NCI-H2029 (cell line): Measurements from ENCODE around the gene MRPS12.

Experiments
- DNase-seq: peaks from one replicate; lab custom pipeline; 2025; lab: John Stamatoyannopoulos, UW

The MRPS12 gene

GRCh38 chr19:38975214-38975860 is 44.6 kb downstream of the MRPS12 start, which contains the start of gene FBXO17:
TSS of gene FBXO17 (minus strand) at chr19:38975742. CDS start at chr19:38950319, 25,423 bp downstream.
- no peak for DNase-seq

- DNase-seq: no peak
These were observed 45.1 kb downstream of the MRPS12 start for GRCh38 chr19:38975861-38976271.

- DNase-seq: no peak
These were observed 46.9 kb downstream of the MRPS12 start for GRCh38 chr19:38977445-38978325.

- DNase-seq: no peak
These were observed 47.6 kb downstream of the MRPS12 start for GRCh38 chr19:38978326-38978689.

GRCh38 chr19:38979812-38980211 is 49.1 kb downstream of the MRPS12 start:
- DNase-seq: no peak

GRCh38 chr19:38980583-38981374 is 50.0 kb downstream of the MRPS12 start:
- no peak for DNase-seq
